22Rv1 (cell line): Measurements from ENCODE around the gene CAMTA1.

ENCODE experiments used
- CTCF ChIP-seq: fragments of 450-650 bp; IDR thresholded peaks from 2 replicates; pipeline ENCODE4 v1.5.1; 2017; ENCODE audit warnings: mild to moderate bottlenecking
- ZFX ChIP-seq: fragments of 450-650 bp; IDR thresholded peaks from 2 replicates; pipeline ENCODE4 v1.6.1; 2017; ENCODE audit warnings: antibody characterized with exemption, borderline replicate concordance

- TF ChIP-seq CTCF: no peak
- TF ChIP-seq ZFX: no peak
Measured at GRCh38 chr1:6960860-6961259, 175.6 kb downstream of the CAMTA1 start.
